AG09319 (cell line): Measurements from ENCODE around the gene PCED1B.

ENCODE experiments used
- DNase-seq: peaks from one replicate; pipeline ENCODE4 v3.0.0-alpha.2; 2010; ENCODE audit warnings: low read depth; ENCODE audit errors: extremely low read depth
- TF ChIP-seq, protein P1 (sequence below): IDR thresholded peaks from 2 replicates; pipeline ENCODE4 v1.5.1; 2011; ENCODE audit warnings: low read depth, mild to moderate bottlenecking, inconsistent platforms, low read length, moderate library complexity

Gene PCED1B, protein sequence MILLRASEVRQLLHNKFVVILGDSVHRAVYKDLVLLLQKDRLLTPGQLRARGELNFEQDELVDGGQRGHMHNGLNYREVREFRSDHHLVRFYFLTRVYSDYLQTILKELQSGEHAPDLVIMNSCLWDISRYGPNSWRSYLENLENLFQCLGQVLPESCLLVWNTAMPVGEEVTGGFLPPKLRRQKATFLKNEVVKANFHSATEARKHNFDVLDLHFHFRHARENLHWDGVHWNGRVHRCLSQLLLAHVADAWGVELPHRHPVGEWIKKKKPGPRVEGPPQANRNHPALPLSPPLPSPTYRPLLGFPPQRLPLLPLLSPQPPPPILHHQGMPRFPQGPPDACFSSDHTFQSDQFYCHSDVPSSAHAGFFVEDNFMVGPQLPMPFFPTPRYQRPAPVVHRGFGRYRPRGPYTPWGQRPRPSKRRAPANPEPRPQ

DNA sequence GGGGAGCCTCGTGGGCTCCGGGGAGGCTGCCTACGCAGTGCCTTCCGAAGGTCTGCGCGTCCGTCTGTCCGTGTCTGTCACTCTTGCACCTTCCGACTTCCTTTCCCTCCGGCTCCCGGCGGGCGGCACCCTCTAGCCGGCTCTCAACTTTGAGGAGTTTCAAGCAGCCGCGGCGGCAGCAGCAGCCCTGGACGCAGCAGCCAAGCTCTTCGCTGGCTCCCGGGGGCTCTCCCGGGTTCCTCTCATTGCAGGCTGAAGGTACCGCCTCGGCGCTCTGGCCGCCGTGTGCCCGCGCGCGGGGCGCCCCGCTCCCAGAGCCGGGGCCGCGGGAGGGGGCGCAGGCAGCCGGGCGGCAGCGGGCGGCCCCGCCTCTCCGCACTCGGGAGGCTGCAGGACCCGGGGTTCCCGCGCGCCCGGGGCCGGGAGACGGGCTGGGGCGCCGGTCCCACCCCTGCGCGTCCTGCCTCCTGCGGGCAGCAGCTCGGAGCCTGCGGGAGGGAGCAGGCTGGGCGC, at the start of gene PCED1B, which contains the start of gene AMIGO2:
TSS of gene PCED1B (plus strand) at position 154 of the 513 bp plus-strand sequence. CDS start 155,443 bp downstream, outside the sequence.
TSS of gene AMIGO2 (minus strand) at position 492 of the 513 bp plus-strand sequence. CDS start 957 bp downstream, outside the sequence.
- DNase-seq, result peak; percentile 49
- TF ChIP-seq, protein P1, sequence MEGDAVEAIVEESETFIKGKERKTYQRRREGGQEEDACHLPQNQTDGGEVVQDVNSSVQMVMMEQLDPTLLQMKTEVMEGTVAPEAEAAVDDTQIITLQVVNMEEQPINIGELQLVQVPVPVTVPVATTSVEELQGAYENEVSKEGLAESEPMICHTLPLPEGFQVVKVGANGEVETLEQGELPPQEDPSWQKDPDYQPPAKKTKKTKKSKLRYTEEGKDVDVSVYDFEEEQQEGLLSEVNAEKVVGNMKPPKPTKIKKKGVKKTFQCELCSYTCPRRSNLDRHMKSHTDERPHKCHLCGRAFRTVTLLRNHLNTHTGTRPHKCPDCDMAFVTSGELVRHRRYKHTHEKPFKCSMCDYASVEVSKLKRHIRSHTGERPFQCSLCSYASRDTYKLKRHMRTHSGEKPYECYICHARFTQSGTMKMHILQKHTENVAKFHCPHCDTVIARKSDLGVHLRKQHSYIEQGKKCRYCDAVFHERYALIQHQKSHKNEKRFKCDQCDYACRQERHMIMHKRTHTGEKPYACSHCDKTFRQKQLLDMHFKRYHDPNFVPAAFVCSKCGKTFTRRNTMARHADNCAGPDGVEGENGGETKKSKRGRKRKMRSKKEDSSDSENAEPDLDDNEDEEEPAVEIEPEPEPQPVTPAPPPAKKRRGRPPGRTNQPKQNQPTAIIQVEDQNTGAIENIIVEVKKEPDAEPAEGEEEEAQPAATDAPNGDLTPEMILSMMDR, result peak; percentile 61

DNA sequence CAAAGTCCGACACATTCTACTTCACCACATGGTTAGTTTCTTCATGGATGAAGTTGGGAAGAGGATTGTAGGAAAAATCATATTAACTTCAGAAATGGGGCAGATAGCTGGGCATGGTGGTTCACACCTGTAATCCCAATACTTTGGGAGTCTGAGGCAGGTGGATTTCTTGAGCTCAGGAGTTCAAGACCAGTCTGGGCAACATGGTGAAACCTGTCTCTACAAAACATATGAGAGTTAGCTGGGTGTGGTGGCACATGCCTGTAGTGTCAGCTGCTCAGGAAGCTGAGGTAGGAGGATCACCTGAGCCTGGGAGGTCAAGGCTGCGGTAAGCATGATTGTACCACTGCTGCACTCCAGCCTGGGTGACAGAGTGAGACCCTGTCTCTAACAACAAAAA, 49.5 kb upstream of the PCED1B start:
- TF ChIP-seq, protein P1, result no peak
- no peak for DNase-seq

DNA sequence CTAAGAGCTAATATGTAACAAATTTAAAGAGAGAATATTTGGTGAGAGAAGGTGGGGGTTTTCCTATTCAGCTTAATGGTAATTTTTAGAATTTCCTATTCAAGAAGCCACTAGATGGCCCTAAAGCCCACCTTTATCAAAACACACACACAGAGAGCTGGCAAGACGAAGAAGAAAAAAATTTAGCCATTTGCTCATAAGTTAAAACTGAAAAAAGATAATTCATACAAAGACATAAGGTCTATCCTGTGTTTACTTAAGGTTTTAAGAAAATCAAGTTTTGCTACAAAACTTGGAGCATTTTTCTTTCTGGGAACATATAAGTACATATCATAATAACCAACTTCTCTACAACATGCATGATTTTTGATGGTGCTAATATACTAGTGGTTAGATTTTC, 46.8 kb upstream of the PCED1B start:
- DNase-seq, result peak; percentile 48
- TF ChIP-seq, protein P1, result peak; percentile 51

DNA sequence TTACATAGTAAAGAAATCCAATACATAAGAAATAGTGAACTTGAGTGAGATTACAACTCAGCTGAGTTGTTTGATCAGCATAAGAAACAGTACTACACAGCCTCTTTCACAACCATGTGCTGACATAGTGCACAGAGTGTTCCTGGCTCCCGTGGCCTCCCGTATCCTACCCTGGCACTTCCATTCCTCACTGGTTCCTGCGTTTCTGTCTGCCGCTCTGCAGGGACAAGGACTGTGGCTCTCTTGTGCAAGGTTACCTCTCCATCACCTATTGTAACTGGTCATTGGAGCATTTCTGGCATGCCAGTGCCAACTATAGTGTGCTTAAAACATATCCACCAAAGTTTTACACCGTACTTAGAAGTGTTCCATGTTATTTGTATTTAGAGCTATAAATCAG, 46.3 kb upstream of the PCED1B start:
- no peak for DNase-seq
- TF ChIP-seq, protein P1, result no peak

DNA sequence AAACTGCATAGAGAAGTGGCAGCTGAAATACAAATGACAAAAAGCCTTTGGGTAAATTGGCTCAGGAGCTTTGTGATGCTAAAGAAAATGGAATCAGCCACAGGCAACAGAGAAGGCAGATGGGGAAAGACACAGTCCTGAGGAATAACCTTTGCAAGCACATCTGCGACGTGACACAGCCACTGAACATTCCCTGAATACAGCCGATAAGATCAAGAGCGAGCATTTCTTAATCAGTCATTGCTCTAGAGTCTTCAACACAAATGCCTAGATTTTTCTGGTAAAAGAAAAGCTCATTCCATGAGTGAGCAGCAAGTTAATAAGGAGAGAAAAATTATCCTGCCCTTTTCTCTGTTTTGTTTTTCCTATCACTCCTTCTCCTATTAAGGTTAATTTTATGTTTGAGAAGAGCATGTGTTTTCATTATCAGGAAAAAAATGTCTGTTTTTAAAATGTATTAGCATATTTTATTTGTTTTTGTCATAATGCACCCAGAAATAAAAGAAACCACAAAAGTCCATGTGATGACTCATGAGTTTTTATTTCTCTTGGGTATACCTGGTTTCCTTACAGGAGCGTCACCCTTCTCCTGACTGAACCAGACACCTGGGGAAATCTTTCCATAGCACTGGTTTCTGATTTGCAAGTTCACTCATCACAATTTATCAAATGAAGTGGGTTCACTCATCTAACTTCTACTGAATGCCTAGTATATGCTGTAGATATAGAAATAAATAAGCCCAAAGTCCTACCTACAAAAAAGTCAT, 45.4 kb upstream of the PCED1B start:
- no peak for DNase-seq
- TF ChIP-seq, protein P1, result no peak

DNA sequence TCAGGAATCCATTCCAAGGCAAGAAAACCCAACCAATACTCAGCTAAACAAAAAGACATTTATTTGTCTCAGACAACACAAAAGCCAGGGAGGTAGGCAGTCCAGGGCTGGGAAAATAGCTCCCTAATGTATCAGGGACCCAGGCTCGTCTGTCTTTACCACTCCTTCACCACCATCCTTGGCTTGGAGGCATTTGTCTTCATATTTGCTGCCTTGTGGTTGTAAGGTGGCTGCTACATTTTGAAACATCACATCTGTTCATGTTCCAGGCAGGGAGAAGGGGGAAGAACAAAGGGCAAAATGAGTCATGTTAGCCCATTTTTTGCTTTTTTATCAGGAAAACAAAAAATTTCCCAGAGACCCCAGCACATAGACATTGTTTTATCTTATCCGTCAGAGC, 44.8 kb upstream of the PCED1B start:
- no peak for DNase-seq
- TF ChIP-seq, protein P1, result no peak
